HL-60/S4 (cell line): ENCODE results near the gene OBSCN.

ENCODE experiments used
- in situ Hi-C: fragments of 300-500 bp; cut with MboI; formaldehyde crosslinking; loops from 2 replicates; pipeline ENCODE4 v1.14.3; 2022; ENCODE audit warnings: low sequenced_read_pairs

OBSCN gene

DNA sequence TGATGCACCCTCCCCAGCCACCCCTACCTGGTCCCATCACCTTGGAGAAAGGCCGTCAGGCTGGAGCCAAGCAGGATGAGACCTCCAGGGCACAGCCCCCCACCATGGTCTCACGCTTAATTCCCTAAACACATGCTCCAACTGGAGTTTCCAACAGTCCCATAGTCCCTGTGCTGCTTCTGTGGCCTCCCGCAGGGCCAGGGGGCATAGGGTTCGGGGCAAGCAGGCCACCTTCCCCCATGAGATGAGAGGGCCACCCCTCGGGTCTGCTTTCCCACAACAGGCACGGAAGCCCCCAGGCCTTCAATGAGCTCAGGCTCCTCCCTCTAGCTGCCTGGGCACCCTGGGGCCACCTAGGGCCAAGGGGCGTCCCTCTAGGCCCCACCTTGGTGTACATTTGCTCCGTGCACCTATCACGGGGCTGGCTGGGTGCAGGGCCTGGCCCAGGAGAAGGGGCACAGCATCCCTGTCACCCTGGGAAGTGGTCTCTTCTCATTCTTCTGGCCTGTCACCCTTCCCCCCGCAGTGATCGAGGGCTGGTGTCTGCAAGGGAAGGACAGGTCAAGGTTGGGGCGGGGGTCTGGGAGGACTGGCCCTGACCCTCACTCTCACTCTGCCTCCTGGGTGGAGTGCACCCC lies 156.3 kb downstream of the OBSCN start:
- in situ Hi-C loops: no loop called here

DNA sequence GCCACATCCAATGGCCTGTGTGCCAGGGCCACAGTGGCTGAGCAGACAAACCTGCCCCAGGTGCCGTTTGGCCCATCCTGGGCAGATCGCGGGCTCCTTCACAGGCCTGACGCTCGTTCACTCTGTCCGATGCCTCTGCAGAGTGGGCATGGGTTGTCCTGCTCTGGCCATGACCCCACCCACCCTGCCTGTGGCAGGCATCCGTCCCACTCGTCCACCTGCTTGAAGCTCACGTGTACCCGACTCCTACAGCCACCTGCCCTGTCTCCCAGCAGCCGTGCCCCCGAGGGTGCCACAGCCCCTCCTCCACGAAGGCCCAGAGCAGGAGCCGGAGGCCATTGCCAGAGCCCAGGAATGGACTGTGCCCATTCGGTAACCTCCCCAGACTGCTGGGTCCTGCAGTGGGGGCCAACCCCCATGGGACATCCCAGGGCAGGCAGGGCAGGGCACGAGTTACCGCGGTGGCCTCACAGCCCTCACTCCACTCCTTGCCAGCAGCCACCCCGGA lies 156.9 kb downstream of the OBSCN start:
- in situ Hi-C loops: no loop called here

- in situ Hi-C loops: no loop called here
These were observed 157.6 kb downstream of the OBSCN start for GRCh38 chr1:228365271-228366061.

DNA sequence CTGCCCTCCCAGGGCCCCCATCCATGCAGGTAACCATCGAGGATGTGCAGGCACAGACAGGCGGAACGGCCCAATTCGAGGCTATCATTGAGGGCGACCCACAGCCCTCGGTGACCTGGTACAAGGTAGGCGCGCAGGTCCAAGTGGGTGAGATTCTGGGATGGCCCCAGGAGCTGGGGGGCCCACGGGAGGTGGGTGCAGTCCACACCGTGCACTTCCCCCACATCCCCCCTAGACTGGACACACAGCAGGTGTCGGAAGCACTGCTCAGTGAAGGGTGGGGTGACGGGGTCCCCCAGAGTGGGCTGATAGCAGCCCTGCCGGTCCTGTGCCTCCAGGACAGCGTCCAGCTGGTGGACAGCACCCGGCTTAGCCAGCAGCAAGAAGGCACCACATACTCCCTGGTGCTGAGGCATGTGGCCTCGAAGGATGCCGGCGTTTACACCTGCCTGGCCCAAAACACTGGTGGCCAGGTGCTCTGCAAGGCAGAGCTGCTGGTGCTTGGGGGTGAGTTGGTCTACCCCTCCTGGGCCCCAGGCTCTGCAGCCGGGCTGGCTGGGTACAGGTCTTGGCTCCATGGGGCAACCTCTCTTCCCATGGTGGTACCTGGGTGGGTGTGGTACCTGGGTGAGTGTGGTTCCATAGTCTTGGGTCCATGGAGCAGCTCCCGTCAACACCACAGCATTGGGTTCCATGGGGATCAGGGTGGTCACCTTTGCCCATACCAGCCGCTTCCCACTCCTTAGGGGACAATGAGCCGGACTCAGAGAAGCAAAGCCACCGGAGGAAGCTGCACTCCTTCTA lies 158.4 kb downstream of the OBSCN start:
- in situ Hi-C loops: no loop called here

DNA sequence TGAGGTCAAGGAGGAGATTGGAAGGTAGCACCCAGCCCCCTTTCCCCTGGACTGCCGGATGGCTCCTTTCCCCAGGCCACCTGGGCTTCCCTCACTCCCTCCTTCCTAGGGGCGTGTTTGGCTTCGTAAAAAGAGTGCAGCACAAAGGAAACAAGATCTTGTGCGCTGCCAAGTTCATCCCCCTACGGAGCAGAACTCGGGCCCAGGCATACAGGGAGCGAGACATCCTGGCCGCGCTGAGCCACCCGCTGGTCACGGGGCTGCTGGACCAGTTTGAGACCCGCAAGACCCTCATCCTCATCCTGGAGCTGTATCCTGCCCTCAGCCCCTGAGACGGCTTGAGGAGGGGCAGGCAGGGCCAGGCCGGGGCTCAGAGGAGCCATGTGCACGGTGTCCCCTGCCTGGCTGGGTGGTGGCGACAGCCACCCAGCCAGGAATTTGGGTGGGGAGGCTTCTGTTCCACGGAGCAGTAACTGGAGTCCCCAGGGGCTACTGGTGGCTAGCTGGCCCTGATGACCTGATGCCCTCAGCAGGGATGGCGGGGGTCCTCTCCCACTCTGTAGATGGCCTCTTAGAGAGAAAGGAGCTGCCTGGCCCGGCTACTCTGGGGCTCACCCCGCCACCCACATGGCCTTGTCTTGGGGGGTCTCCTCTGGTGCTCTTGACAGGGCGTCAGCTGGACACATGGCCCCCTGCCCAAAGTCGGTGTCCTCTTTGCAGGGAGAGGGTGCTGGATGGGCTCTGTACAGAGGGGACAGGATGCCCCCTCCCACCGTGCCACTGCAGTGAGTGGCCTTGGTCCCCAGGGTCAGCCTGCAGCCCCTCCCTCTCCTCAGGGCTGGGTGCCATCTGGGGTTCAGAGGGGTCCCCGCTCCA lies 159.3 kb downstream of the OBSCN start:
- in situ Hi-C loops: no loop called here

- in situ Hi-C loops: no loop called here
These were observed 160.3 kb downstream of the OBSCN start for GRCh38 chr1:228367798-228368791.

DNA sequence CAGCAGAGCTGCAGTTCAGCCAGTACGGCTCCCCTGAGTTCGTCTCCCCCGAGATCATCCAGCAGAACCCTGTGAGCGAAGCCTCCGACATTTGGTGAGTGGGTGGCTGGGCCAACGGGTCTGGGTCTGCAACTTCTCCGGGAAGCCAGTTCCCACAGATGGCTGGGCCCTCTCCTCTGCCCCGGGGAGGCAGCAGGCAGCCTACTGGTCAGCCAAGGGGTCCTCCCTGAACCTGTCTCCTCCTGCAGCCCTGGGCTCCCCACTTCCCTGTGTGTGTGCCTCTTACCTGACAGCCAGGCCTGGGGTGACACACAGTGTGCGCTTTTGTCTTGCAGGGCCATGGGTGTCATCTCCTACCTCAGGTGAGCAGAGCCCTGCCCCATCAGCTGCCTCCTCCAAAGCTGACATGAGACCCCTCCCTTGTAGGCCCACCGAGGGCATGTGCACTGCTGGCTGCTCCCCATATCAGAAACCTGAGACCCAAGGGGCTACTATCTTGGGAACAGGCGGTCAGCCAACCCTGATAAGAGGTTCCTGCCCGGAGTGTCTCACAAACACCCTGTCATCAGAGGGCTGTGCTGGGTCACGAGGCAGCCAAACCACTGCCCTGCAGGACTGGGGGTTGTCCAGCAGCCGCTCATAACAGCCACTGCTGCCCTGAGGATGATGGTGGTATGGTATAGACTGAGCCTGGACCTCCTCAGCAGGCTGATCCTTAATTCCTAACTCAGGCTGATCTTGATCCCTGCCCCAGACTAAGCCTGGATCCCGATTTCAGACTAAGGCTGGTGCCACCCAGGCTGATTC lies 161.2 kb downstream of the OBSCN start:
- in situ Hi-C loops: no loop called here

- in situ Hi-C loops: no loop called here
These were observed 162.0 kb downstream of the OBSCN start for GRCh38 chr1:228369608-228370438.

GRCh38 chr1:228370439-228370940 lies 162.6 kb downstream of the OBSCN start:
- in situ Hi-C loops: no loop called here

DNA sequence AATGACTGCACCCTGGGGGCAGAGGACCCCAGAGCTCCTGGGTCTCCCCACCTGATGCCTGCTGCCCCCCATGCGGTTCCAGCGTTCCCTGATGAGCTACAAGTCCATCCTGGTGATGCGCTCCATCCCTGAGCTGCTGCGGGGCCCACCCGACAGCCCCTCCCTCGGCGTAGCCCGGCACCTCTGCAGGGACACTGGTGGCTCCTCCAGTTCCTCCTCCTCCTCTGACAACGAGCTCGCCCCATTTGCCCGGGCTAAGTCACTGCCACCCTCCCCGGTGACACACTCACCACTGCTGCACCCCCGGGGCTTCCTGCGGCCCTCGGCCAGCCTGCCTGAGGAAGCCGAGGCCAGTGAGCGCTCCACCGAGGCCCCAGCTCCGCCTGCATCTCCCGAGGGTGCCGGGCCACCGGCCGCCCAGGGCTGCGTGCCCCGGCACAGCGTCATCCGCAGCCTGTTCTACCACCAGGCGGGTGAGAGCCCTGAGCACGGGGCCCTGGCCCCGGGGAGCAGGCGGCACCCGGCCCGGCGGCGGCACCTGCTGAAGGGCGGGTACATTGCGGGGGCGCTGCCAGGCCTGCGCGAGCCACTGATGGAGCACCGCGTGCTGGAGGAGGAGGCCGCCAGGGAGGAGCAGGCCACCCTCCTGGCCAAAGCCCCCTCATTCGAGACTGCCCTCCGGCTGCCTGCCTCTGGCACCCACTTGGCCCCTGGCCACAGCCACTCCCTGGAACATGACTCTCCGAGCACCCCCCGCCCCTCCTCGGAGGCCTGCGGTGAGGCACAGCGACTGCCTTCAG lies 163.3 kb downstream of the OBSCN start:
- in situ Hi-C loops: no loop called here

- in situ Hi-C loops: no loop called here
These were observed 163.9 kb downstream of the OBSCN start for GRCh38 chr1:228371741-228372182.

GRCh38 chr1:228372183-228373003 lies 164.5 kb downstream of the OBSCN start:
- in situ Hi-C loops: no loop called here

DNA sequence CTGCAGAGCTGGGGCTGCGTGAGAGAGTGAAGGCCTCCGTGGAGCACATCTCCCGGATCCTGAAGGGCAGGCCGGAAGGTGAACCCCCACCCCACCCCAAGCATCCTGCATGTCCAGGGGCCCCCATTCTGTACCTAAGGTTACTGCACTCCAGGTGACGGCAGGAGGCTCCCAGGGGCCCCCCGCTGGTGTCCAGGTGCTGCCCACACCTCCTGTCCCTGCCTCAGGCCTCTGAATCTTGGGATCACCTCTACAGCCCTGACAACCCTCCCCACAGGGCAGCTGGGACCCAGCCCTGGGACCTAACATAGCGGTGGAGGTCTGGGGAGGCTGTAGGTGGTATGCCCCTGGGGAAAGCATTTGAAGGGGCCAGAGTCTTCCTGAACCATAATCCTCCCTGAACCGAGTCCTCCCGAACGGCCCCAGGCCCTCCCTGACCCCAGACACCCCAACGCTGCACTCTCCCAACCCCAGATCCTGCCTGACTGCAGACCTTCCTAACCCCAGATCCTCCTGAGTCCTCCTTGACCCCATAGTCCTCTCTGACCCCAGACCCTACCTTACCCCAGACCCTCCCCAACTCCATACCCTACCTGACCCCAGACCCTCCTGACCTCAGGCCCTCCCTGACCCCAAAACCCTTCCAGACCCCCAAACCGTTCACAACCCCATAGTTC lies 165.3 kb downstream of the OBSCN start:
- in situ Hi-C loops: no loop called here

GRCh38 chr1:228373681-228374571 lies 166.1 kb downstream of the OBSCN start:
- in situ Hi-C loops: no loop called here
